GM06990 (cell line): Measurements from ENCODE around the gene LRIT2.

Source experiments
- DNase-seq: peaks from one replicate; pipeline ENCODE4 v3.0.0-alpha.2; 2011; ENCODE audit not compliant: insufficient read length; ENCODE audit errors: extremely low read depth
- H3K27me3 ChIP-seq: replicated peaks from 2 replicates; pipeline ENCODE4 v1.6.0; 2011; ENCODE audit warnings: low read length; ENCODE audit not compliant: control insufficient read depth, insufficient read depth
- H3K36me3 ChIP-seq: 2 replicates; pipeline ENCODE4 v1.5.1; 2011; ENCODE audit warnings: low read length; ENCODE audit not compliant: control insufficient read depth, insufficient read depth
- H3K4me3 ChIP-seq: replicated peaks from 2 replicates; pipeline ENCODE4 v1.5.1; 2011; ENCODE audit warnings: low read depth, mild to moderate bottlenecking, control low read depth, low read length
- CTCF ChIP-seq: IDR thresholded peaks from 2 replicates; pipeline ENCODE4 v1.5.1; 2011; ENCODE audit warnings: low read length, control low read depth, mild to moderate bottlenecking, inconsistent platforms; ENCODE audit not compliant: insufficient read depth, poor library complexity, severe bottlenecking

Gene LRIT2

DNA sequence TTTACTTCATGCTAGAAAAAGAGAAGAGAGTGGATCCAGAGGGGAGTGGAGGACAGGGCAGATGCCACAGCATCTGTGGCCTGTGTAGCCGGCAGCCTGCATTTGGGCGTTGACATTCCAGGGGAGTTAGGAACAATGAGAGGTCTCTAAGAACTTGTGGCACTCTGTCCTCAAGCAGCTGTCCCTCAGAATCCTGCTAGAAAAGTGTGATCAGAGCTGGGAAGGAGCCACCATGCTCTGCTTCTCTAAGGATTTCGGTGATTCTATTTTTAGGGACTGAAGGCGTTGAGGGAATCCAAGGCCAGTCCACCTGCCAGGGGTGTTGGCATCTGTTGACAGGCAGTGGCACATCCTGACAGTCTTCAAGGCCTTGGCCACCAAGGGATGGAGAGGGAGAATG lies 7.6 kb downstream of the LRIT2 start:
- TF ChIP-seq CTCF: no peak
- Histone ChIP-seq H3K27me3 (no peaks in the 10 kb centered on the region; the same call in 1 of the 2 replicates), H3K4me3 (no peak overlapping the region), H3K36me3 (no peaks in the 10 kb centered on the region)
- DNase-seq: no peak

GRCh38 chr10:84216834-84217233 lies 8.5 kb downstream of the LRIT2 start:
- Histone ChIP-seq H3K4me3 (no peak overlapping the region), H3K27me3 (no peaks in the 10 kb centered on the region; the same call in 1 of the 2 replicates), H3K36me3 (no peaks in the 10 kb centered on the region)
- DNase-seq: no peak
- no peak for TF ChIP-seq CTCF

- peak overlapping the region; percentile 53 for H3K4me3 ChIP-seq
- no peaks in the 10 kb centered on the region for H3K36me3 ChIP-seq
- peak; percentile 84 for TF ChIP-seq CTCF
- no peak for DNase-seq
- no peaks in the 10 kb centered on the region; the same call in 1 of the 2 replicates for H3K27me3 ChIP-seq
Observed at GRCh38 chr10:84214612-84215235, 10.6 kb downstream of the LRIT2 start.

DNA sequence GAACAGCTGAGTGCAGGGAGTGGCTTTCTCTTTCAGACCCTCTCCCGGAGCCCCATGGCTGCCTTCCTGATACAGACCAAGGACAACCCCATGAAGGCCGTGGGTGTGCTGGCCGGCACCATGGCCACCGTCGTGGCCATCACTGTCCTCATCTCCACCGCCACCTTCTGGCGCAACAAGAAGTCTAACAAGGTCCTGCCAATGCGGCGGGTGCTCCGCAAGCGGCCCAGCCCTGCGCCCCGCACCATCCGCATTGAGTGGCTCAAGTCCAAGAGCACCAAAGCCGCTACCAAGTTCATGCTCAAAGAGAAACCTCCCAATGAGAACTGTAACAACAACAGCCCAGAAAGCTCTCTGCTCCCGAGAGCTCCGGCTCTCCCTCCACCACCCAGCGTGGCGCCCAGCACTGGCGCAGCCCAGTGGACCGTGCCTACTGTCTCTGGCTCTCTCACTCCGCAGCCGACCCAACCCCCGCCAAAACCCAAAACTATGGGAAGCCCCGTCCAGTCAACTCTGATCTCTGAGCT lies 11.2 kb downstream of the LRIT2 start:
- peak; percentile 18 for TF ChIP-seq CTCF
- DNase-seq: no peak
- no peaks in the 10 kb centered on the region; the same call in 1 of the 2 replicates for H3K27me3 ChIP-seq
- no peaks in the 10 kb centered on the region for H3K36me3 ChIP-seq
- H3K4me3 ChIP-seq: peak overlapping the region; percentile 53

DNA sequence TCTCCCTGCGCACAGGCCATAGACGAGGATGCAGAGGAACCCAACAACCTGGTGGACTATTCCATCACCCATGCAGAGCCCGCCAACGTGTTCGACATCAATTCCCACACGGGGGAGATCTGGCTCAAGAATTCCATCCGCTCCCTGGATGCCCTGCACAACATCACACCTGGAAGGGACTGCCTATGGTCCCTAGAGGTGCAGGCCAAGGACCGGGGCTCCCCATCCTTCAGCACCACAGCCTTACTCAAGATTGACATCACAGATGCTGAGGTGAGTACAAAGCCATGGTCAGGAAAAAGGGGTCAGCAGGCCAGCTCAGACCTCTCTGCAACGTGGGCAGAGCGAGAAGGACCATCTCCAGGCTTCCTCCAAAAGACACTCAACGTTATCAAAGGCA lies 12.3 kb downstream of the LRIT2 start:
- TF ChIP-seq CTCF: no peak
- DNase-seq: no peak
- Histone ChIP-seq H3K4me3 (no peak overlapping the region), H3K36me3 (no peaks in the 10 kb centered on the region), H3K27me3 (peaks cover 1% of the 10 kb centered on the region; the same call in 1 of the 2 replicates)
